Activated CD8-positive, alpha-beta T cell treated with anti-CD3 and anti-CD28 coated beads for 36 hours (primary cell): ENCODE results near the gene PTMS. TPM values are rescaled to one million over a fixed set of nuclear protein-coding genes. Genes with fewer than 3 reads are reported as not detected.

Source experiments
- ATAC-seq: fragments of 200-7000 bp; cut with Tn5 transposase; one replicate; pipeline ENCODE4 v1.10.0; 2021; ENCODE audit warnings: mild to moderate bottlenecking, moderate library complexity
- CTCF ChIA-PET: fragments of 350-600 bp; sonication (Branson Sonifier 250); formaldehyde crosslinking; loops from one replicate; lab custom pipeline; 2021; ENCODE audit warnings: antibody characterized with exemption; lab: Charles Lee
- POLR2A ChIA-PET: fragments of 350-600 bp; sonication (Branson Sonifier 250); formaldehyde crosslinking; loops from one replicate; lab custom pipeline; 2021; ENCODE audit warnings: antibody characterized with exemption; lab: Charles Lee
- DNase-seq: peaks from one replicate; pipeline ENCODE4 v3.0.0-alpha.2; 2020
- H3K27ac Mint-ChIP-seq: one replicate; pipeline ENCODE4 v1.8.0; 2021; ENCODE audit warnings: mild to moderate bottlenecking, mixed read lengths
- H3K27me3 Mint-ChIP-seq: one replicate; pipeline ENCODE4 v1.8.0; 2021; ENCODE audit warnings: mixed read lengths
- H3K36me3 Mint-ChIP-seq: one replicate; pipeline ENCODE4 v1.8.0; 2021; ENCODE audit warnings: low read depth, mixed read lengths
- H3K4me1 Mint-ChIP-seq: one replicate; pipeline ENCODE4 v1.8.0; 2021; ENCODE audit warnings: low read depth, mixed read lengths
- H3K4me3 Mint-ChIP-seq: one replicate; pipeline ENCODE4 v1.8.0; 2021; ENCODE audit warnings: mild to moderate bottlenecking, moderate library complexity, mixed read lengths
- H3K9me3 Mint-ChIP-seq: one replicate; pipeline ENCODE4 v1.8.0; 2021; ENCODE audit warnings: mixed read lengths
- intact Hi-C: fragments of 100-400 bp; cut with micrococcal nuclease; formaldehyde crosslinking; loops from one replicate; pipeline ENCODE4 v1.10.0; 2022
- total RNA-seq, 2 experiments: library from RNA; stranded (reverse); gene quantifications; one replicate each; pipeline ENCODE4 v1.2.3, GENCODE V29; 2021
- TF ChIP-seq, protein P1 (sequence below): fragments of 200-600 bp; IDR thresholded peaks from one replicate; pipeline ENCODE4 v1.8.0; 2022; ENCODE audit warnings: antibody characterized with exemption, mild to moderate bottlenecking

Gene PTMS
- total RNA-seq, 2 experiments from 2014 or later = 78.6 TPM

DNA sequence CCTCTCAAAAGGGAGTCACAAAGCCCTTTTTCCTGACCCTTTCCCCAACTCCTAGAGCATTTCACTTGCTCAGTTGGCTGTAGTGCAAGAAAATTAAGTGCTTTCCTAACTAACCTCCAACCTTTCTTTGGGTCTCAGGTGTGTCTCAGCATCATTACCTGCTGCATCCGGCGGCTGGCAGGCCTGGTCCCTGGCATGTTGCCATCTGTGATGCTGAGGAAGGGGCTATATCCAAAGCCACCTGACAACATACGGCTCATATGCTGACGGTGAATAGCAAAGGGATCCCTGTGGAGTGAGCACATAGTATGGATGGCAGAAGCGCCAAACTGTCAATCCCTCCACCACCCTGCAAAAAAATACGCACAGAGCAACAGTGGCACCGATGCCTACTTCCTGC is 14.4 kb upstream of the PTMS start:
- DNase-seq (no peak), ATAC-seq (no peak)
- H3K4me3 Mint-ChIP-seq = peak overlapping the region; percentile 91
- H3K27me3 Mint-ChIP-seq = no peaks in the 10 kb centered on the region
- ChIA-PET CTCF (interaction anchor here (0.9 to 16.4 kb wide), 12 partner anchors 8 to 132 kb away, joined by 3 to 341 read pairs (median 26); partner anchors contain the start of genes CDCA3, COPS7A, GPR162 and LAG3), POLR2A (interaction anchor here (0.6 to 5.1 kb wide), 17 partner anchors 11 to 217 kb away, joined by 3 to 31 read pairs (median 8); partner anchors contain the start of genes C12orf57, CD4, CDCA3 and COPS7A)
- TF ChIP-seq, protein P1, sequence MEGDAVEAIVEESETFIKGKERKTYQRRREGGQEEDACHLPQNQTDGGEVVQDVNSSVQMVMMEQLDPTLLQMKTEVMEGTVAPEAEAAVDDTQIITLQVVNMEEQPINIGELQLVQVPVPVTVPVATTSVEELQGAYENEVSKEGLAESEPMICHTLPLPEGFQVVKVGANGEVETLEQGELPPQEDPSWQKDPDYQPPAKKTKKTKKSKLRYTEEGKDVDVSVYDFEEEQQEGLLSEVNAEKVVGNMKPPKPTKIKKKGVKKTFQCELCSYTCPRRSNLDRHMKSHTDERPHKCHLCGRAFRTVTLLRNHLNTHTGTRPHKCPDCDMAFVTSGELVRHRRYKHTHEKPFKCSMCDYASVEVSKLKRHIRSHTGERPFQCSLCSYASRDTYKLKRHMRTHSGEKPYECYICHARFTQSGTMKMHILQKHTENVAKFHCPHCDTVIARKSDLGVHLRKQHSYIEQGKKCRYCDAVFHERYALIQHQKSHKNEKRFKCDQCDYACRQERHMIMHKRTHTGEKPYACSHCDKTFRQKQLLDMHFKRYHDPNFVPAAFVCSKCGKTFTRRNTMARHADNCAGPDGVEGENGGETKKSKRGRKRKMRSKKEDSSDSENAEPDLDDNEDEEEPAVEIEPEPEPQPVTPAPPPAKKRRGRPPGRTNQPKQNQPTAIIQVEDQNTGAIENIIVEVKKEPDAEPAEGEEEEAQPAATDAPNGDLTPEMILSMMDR = no peak
- intact Hi-C loops = loop anchor here (5.0 kb wide), 1 partner anchor 76 kb away; the partner anchor contains the start of gene P3H3
- peak overlapping the region; percentile 99 for H3K27ac Mint-ChIP-seq
- no peaks in the 10 kb centered on the region for H3K9me3 Mint-ChIP-seq
- peaks cover 20% of the 10 kb centered on the region for H3K4me1 Mint-ChIP-seq
- H3K36me3 Mint-ChIP-seq = peaks cover 35% of the 10 kb centered on the region

DNA sequence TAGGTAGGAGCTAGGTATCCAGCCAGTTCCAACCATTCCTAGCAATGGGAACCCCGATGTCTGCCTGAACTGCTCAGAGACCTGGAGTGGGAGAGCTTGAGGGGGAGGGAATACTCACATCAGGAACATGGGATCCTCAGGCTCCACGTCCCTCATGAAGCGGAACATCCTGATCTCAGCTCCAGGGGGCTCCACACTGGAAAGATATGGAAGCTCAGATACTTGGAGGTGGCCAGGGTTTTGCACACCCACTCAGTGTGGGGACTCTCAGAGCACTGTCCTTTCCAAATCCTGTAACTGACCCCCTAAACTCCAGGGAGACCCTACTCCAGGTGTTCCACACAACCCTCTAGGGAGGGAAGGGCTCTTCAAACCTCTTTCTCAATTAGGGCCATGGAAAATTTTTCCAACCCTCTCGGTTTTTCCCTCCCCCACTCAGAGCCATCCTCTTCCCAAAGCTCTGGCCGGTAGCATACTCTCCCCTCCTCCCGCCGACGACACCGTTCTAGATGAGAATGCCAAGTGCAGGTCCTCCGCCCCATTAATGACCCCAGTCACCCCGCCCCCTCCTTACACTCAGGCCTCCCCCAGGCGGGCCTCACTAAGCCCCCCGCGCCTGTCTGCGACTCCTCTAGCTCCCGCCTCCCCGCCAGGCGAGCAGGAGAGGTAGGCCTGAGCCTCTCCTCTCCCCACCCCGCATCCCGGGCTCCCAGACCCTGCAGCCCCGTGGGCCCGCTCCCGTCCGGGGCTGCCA is 13.8 kb upstream of the PTMS start:
- H3K27ac Mint-ChIP-seq = peak overlapping the region; percentile 99
- intact Hi-C loops = loop anchor here (5.0 kb wide), 1 partner anchor 75 kb away; the partner anchor contains the start of gene P3H3
- CTCF ChIA-PET = interaction anchor here (0.7 to 16.4 kb wide), 34 partner anchors 9 to 357 kb away, joined by 3 to 341 read pairs (median 7); partner anchors contain the start of genes C1RL, CD4, CDCA3 and COPS7A
- H3K4me3 Mint-ChIP-seq = peak overlapping the region; percentile 91
- ATAC-seq = peak; percentile 2
- H3K4me1 Mint-ChIP-seq = peaks cover 20% of the 10 kb centered on the region
- peak; percentile 62 for DNase-seq
- H3K27me3 Mint-ChIP-seq = no peaks in the 10 kb centered on the region
- POLR2A ChIA-PET = interaction anchor here (0.6 to 5.1 kb wide), 29 partner anchors 11 to 220 kb away, joined by 3 to 31 read pairs (median 6); partner anchors contain the start of genes C12orf57, CD4, CDCA3 and COPS7A
- peaks cover 33% of the 10 kb centered on the region for H3K36me3 Mint-ChIP-seq
- no peaks in the 10 kb centered on the region for H3K9me3 Mint-ChIP-seq
- TF ChIP-seq, protein P1 = no peak

DNA sequence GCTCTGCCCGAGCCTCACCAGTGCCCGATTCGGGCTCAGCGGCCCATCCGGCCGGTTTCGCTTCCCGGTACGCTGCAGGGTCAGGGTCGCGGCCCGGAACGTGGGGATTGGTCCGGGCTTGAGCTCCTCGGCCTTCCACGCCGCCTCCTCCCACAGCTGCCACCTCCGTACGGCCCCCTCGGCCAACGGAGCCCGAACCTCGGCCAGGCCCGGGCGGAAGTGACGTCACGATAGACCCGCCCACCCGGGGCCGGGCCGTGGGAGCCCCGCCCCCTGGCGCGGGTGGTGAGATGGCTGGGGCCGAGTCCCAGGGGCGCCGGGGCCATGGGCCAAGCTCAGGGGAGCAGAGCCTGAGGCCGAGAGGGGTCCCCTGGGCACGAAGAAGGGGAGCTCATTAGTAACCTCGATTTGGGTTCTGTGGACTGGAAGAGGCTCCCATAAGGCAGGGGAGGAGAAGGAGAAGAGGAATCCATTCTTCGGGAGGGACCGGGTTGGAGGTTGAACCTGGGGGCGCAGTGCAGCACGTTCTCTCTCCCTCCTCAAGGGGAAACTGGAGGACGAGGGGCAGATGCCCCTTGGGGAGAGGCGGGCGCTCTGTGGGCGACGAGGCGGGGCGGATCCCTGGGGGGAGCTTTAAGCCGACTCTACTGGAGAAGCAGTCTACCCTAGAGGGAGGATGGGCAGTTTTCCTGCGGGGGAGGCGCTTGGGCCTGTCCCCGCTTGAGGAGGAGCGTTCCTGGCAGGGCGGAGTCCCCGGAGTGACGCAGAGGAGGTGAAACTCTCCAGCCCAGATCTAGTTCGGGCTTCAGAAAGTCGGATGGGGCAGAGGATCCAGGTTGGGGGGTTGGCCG is 13.0 kb upstream of the PTMS start, which contains the start of gene MLF2:
TSS of gene MLF2 (minus strand) at position 221 of the 851 bp plus-strand sequence. CDS start 807 bp downstream, outside the sequence.
- Mint-ChIP-seq H3K4me1 (peaks cover 20% of the 10 kb centered on the region), H3K9me3 (no peaks in the 10 kb centered on the region), H3K27me3 (no peaks in the 10 kb centered on the region), H3K27ac (peak within 1 kb of the TSS; percentile 99), H3K36me3 (peaks cover 25% of the 10 kb centered on the region), H3K4me3 (peak within 1 kb of the TSS; percentile 91)
- ChIA-PET POLR2A (interaction anchor here (0.8 to 5.1 kb wide), 32 partner anchors 9 to 221 kb away, joined by 3 to 31 read pairs (median 6); partner anchors contain the start of genes C12orf57, CD4, CDCA3 and COPS7A), CTCF (interaction anchor here (0.6 to 16.4 kb wide), 42 partner anchors 9 to 356 kb away, joined by 3 to 341 read pairs (median 5); partner anchors contain the start of genes C1RL, CD4, CDCA3 and COPS7A)
- intact Hi-C loops = loop anchor here (5.0 kb wide), 1 partner anchor 74 kb away; the partner anchor contains the start of gene P3H3
- peak; percentile 95 for ATAC-seq
- TF ChIP-seq, protein P1 = no peak
- peak; percentile 99 for DNase-seq

DNA sequence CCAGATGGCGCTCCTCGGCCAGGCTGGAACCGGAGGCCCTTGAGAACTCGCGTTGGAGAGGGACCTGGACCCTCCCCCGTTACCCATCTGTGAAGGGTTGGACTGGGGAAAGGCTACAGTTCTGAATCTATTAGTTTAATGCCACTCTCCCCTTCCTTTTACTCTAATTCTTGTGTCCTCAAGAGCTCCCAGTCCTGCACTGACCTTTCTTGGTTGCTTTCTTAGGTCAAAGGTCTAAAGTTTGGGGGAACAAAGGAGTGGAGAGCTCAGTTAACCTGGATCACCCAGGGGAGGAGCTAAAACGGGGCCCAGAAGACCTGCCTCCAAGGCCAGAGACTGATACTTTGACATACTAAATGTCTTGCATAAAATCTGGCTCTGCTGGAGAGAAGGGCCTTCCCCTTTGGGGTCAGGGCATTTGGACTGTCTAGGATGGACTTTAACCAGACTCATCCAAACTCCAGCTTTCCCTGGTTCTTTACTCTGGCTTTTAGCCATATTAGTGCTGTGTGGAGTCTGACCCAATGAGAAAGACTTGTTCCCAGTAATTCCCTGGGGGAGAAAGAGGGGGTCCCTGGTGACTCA is 12.3 kb upstream of the PTMS start:
- CTCF ChIA-PET = interaction anchor here (0.7 to 16.4 kb wide), 35 partner anchors 9 to 355 kb away, joined by 3 to 341 read pairs (median 5); partner anchors contain the start of genes C1RL, CD4, CDCA3 and COPS7A
- H3K4me1 Mint-ChIP-seq = peaks cover 27% of the 10 kb centered on the region
- peak overlapping the region; percentile 91 for H3K4me3 Mint-ChIP-seq
- no peak for DNase-seq
- POLR2A ChIA-PET = interaction anchor here (1.0 to 5.1 kb wide), 21 partner anchors 8 to 118 kb away, joined by 3 to 31 read pairs (median 9); partner anchors contain the start of genes CDCA3, COPS7A, LAG3 and P3H3
- no peak for ATAC-seq
- TF ChIP-seq, protein P1 = peak; percentile 88
- H3K27ac Mint-ChIP-seq = peak overlapping the region; percentile 99
- H3K9me3 Mint-ChIP-seq = no peaks in the 10 kb centered on the region
- H3K27me3 Mint-ChIP-seq = peaks cover 1% of the 10 kb centered on the region
- H3K36me3 Mint-ChIP-seq = peaks cover 22% of the 10 kb centered on the region
- intact Hi-C loops = loop anchor here (5.0 kb wide), 1 partner anchor 73 kb away; the partner anchor contains the start of gene P3H3
